ENCODE data around the gene NRBF2.

DNA sequence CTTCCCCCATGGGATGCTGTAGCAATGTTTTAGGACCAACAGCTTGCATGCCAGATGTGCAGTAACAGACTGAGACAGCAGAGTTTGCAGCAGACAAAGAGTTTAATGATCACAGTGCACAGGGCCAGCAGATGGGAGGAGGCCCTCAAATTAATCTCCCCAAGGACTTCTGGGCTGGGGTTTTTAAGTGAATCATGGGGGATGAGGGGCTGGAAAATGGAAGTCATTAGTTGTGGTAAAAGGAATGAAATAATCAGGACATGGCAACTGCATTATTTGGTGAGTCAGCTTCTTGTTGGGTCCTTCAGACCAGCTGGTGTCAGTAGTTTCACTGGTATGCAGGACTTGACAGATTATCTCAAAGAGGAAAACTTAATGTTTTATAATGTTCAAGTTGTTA lies 12.6 kb upstream of the NRBF2 start:
- TF ChIP-seq, protein P1, sequence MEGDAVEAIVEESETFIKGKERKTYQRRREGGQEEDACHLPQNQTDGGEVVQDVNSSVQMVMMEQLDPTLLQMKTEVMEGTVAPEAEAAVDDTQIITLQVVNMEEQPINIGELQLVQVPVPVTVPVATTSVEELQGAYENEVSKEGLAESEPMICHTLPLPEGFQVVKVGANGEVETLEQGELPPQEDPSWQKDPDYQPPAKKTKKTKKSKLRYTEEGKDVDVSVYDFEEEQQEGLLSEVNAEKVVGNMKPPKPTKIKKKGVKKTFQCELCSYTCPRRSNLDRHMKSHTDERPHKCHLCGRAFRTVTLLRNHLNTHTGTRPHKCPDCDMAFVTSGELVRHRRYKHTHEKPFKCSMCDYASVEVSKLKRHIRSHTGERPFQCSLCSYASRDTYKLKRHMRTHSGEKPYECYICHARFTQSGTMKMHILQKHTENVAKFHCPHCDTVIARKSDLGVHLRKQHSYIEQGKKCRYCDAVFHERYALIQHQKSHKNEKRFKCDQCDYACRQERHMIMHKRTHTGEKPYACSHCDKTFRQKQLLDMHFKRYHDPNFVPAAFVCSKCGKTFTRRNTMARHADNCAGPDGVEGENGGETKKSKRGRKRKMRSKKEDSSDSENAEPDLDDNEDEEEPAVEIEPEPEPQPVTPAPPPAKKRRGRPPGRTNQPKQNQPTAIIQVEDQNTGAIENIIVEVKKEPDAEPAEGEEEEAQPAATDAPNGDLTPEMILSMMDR (conservative IDR thresholded peaks at IDR 0.05; ENCODE audit: low read length) = no peak
- TF ChIP-seq EZH2phosphoT487 (IDR thresholded peaks at IDR 0.05; ENCODE audit: borderline replicate concordance) = no peak
